HepG2 (cell line): ENCODE data around the gene C2orf80. TPM values are rescaled to one million over a fixed set of nuclear protein-coding genes. Genes with fewer than 3 reads are reported as not detected.

Source experiments
- AGO2 ChIP-seq: fragments of 200-400 bp; formaldehyde crosslinking; optimal IDR thresholded peaks from 2 replicates; pipeline ENCODE3; 2017; ENCODE audit warnings: mild to moderate bottlenecking, low read depth, low read length, moderate library complexity
- CHD4 ChIP-seq: fragments of 200-600 bp; sonication (generic); IDR thresholded peaks from 2 replicates; pipeline ENCODE4 v1.7.0; 2017; ENCODE audit warnings: mild to moderate bottlenecking, low read length, borderline replicate concordance
- DRAP1 ChIP-seq: IDR thresholded peaks from 2 replicates; pipeline ENCODE4 v1.6.1; 2016; ENCODE audit warnings: missing genetic modification reagents, missing compliant biosample characterization
- ELF1 ChIP-seq: sonication (generic); formaldehyde crosslinking; IDR thresholded peaks from 2 replicates; pipeline ENCODE4 v1.4.0; 2020; ENCODE audit warnings: missing genetic modification reagents
- ETV6 ChIP-seq: sonication (generic); formaldehyde crosslinking; conservative IDR thresholded peaks from 2 replicates; pipeline ENCODE4 v1.4.0; 2020; ENCODE audit warnings: missing genetic modification reagents
- IKZF5 ChIP-seq: IDR thresholded peaks from 2 replicates; pipeline ENCODE4 v1.6.1; 2018; ENCODE audit warnings: missing genetic modification reagents, mild to moderate bottlenecking, missing compliant biosample characterization
- IRX3 ChIP-seq: sonication (generic); formaldehyde crosslinking; IDR thresholded peaks from 2 replicates; pipeline ENCODE4 v1.8.1; 2023; ENCODE audit warnings: mild to moderate bottlenecking, low read depth, missing genetic modification reagents, borderline replicate concordance
- PAF1 ChIP-seq: IDR thresholded peaks from 2 replicates; pipeline ENCODE4 v1.6.1; 2016; ENCODE audit warnings: missing genetic modification reagents, missing compliant biosample characterization
- SALL2 ChIP-seq: sonication (generic); formaldehyde crosslinking; IDR thresholded peaks from 2 replicates; pipeline ENCODE4 v1.8.1; 2023; ENCODE audit warnings: mild to moderate bottlenecking, missing genetic modification reagents, inconsistent platforms
- SNAPC2 ChIP-seq: sonication (generic); formaldehyde crosslinking; IDR thresholded peaks from 2 replicates; pipeline ENCODE4 v1.8.1; 2022; ENCODE audit warnings: mild to moderate bottlenecking, missing genetic modification reagents
- STAG1 ChIP-seq: sonication (generic); formaldehyde crosslinking; IDR thresholded peaks from 2 replicates; pipeline ENCODE4 v1.4.0; 2020; ENCODE audit warnings: missing genetic modification reagents
- TEAD3 ChIP-seq: optimal IDR thresholded peaks from 2 replicates; pipeline ENCODE3; 2016; ENCODE audit warnings: borderline replicate concordance
- THAP11 ChIP-seq: IDR thresholded peaks from 2 replicates; pipeline ENCODE4 v1.6.1; 2016; ENCODE audit warnings: missing biosample characterization, missing genetic modification reagents
- YEATS4 ChIP-seq: sonication (generic); formaldehyde crosslinking; IDR thresholded peaks from 2 replicates; pipeline ENCODE4 v1.4.0; 2020; ENCODE audit warnings: missing genetic modification reagents, borderline replicate concordance
- ZFP90 ChIP-seq: sonication (generic); formaldehyde crosslinking; IDR thresholded peaks from 2 replicates; pipeline ENCODE4 v1.8.0; 2022; ENCODE audit warnings: missing genetic modification reagents, mild to moderate bottlenecking, inconsistent platforms, borderline replicate concordance
- ZNF264 ChIP-seq: sonication (generic); formaldehyde crosslinking; IDR thresholded peaks from 2 replicates; pipeline ENCODE4 v1.4.0; 2020; ENCODE audit warnings: missing genetic modification reagents
- ZNF629 ChIP-seq: sonication (generic); formaldehyde crosslinking; conservative IDR thresholded peaks from 2 replicates; pipeline ENCODE4 v1.5.0; 2020; ENCODE audit warnings: missing genetic modification reagents
- ZNF776 ChIP-seq: sonication (generic); formaldehyde crosslinking; IDR thresholded peaks from 2 replicates; pipeline ENCODE4 v1.4.0; 2020; ENCODE audit warnings: mild to moderate bottlenecking, missing genetic modification reagents
- ZNF780A ChIP-seq: sonication (generic); formaldehyde crosslinking; IDR thresholded peaks from 2 replicates; pipeline ENCODE4 v1.8.0; 2022; ENCODE audit warnings: mild to moderate bottlenecking, missing genetic modification reagents, moderate library complexity
- ZNF850 ChIP-seq: sonication (generic); formaldehyde crosslinking; conservative IDR thresholded peaks from 2 replicates; pipeline ENCODE4 v1.9.0; 2021; ENCODE audit warnings: mild to moderate bottlenecking, missing genetic modification reagents
- ZNF878 ChIP-seq: sonication (generic); formaldehyde crosslinking; IDR thresholded peaks from 2 replicates; pipeline ENCODE4 v1.8.1; 2023; ENCODE audit warnings: mild to moderate bottlenecking, missing genetic modification reagents, moderate library complexity
- polyA plus RNA-seq, 8 experiments: library from polyadenylated mRNA; depleted of rRNA in 3 of 8; stranded (reverse) in 7 of 8; unstranded in 1 of 8; fragments of >200 nt; fragmentation: Illumina TruSeq in 4 of 8; extraction: Trizol in 4 of 8; gene quantifications; 2 replicates each; pipeline versions ENCODE4 v1.2.1 to v1.2.3, GENCODE V29; 2011 to 2016; ENCODE audit warnings: low read depth in 4 of 8, missing spikeins in 1 of 8, mixed read lengths in 1 of 8; ENCODE audit not compliant: insufficient read depth in 1 of 8
- total RNA-seq, 5 experiments: library from RNA; depleted of rRNA; stranded (reverse); fragments of >200 nt; fragmentation: Illumina TruSeq; extraction: Trizol; gene quantifications; 2 replicates each; pipeline ENCODE4 v1.2.3, GENCODE V29; 2016; ENCODE audit warnings: low read depth in 1 of 5
- TF ChIP-seq, protein P1 (sequence below): sonication (generic); formaldehyde crosslinking; IDR thresholded peaks from 2 replicates; pipeline ENCODE4 v1.8.0; 2022; ENCODE audit warnings: missing genetic modification reagents, mild to moderate bottlenecking, borderline replicate concordance
- TF ChIP-seq, protein P2 (sequence below): sonication (generic); formaldehyde crosslinking; IDR thresholded peaks from 2 replicates; pipeline ENCODE4 v1.8.1; 2023; ENCODE audit warnings: mild to moderate bottlenecking, missing genetic modification reagents, borderline replicate concordance
- TF ChIP-seq, protein P3 (sequence below): sonication (generic); formaldehyde crosslinking; IDR thresholded peaks from 2 replicates; pipeline ENCODE4 v1.5.1; 2020; ENCODE audit warnings: mild to moderate bottlenecking, missing genetic modification reagents
- TF ChIP-seq, protein P4 (sequence below): sonication (generic); formaldehyde crosslinking; IDR thresholded peaks from 2 replicates; pipeline ENCODE4 v1.5.0; 2020; ENCODE audit warnings: missing genetic modification reagents

The C2orf80 gene
- total and polyA plus RNA-seq, 2 of the 13 experiments (the other 11 are each of a cell fraction or from before 2014, with no cell fraction given) = not detected

- TF ChIP-seq, protein P1, sequence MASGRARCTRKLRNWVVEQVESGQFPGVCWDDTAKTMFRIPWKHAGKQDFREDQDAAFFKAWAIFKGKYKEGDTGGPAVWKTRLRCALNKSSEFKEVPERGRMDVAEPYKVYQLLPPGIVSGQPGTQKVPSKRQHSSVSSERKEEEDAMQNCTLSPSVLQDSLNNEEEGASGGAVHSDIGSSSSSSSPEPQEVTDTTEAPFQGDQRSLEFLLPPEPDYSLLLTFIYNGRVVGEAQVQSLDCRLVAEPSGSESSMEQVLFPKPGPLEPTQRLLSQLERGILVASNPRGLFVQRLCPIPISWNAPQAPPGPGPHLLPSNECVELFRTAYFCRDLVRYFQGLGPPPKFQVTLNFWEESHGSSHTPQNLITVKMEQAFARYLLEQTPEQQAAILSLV (CRISPR knock-in tag) = no peak
- no peak for TF ChIP-seq ZNF850 (CRISPR knock-in tag)
- peak; percentile 16; the same call in 1 of the 2 replicates for TF ChIP-seq DRAP1 (CRISPR knock-in tag)
- TF ChIP-seq TEAD3 = peak; percentile 36
- TF ChIP-seq, protein P2, sequence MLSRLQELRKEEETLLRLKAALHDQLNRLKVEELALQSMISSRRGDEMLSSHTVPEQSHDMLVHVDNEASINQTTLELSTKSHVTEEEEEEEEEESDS (CRISPR knock-in tag) = no peak
- no peak for TF ChIP-seq ZNF780A (CRISPR knock-in tag)
- TF ChIP-seq, protein P3, sequence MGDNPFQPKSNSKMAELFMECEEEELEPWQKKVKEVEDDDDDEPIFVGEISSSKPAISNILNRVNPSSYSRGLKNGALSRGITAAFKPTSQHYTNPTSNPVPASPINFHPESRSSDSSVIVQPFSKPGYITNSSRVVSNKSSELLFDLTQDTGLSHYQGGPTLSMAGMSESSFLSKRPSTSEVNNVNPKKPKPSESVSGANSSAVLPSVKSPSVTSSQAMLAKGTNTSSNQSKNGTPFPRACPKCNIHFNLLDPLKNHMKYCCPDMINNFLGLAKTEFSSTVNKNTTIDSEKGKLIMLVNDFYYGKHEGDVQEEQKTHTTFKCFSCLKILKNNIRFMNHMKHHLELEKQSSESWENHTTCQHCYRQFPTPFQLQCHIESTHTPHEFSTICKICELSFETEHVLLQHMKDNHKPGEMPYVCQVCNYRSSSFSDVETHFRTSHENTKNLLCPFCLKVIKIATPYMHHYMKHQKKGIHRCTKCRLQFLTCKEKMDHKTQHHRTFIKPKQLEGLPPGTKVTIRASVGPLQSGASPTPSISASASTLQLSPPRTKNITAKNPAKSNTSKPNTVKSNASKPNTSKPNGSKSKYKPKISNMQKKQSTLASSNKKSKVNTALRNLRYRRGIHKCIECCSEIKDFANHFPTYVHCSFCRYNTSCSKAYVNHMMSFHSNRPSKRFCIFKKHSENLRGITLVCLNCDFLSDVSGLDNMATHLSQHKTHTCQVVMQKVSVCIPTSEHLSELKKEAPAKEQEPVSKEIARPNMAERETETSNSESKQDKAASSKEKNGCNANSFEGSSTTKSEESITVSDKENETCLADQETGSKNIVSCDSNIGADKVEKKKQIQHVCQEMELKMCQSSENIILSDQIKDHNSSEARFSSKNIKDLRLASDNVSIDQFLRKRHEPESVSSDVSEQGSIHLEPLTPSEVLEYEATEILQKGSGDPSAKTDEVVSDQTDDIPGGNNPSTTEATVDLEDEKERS (CRISPR knock-in tag) = no peak
- TF ChIP-seq CHD4 = no peak
- no peak for TF ChIP-seq STAG1 (CRISPR knock-in tag)
- TF ChIP-seq, protein P4, sequence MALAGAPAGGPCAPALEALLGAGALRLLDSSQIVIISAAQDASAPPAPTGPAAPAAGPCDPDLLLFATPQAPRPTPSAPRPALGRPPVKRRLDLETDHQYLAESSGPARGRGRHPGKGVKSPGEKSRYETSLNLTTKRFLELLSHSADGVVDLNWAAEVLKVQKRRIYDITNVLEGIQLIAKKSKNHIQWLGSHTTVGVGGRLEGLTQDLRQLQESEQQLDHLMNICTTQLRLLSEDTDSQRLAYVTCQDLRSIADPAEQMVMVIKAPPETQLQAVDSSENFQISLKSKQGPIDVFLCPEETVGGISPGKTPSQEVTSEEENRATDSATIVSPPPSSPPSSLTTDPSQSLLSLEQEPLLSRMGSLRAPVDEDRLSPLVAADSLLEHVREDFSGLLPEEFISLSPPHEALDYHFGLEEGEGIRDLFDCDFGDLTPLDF = no peak
- TF ChIP-seq YEATS4 (CRISPR knock-in tag) = no peak
- no peak for TF ChIP-seq ZNF776
- TF ChIP-seq ETV6 (CRISPR knock-in tag) = no peak
- TF ChIP-seq PAF1 (CRISPR knock-in tag) = no peak
- no peak for TF ChIP-seq AGO2
- TF ChIP-seq ZNF878 (CRISPR knock-in tag) = no peak
- TF ChIP-seq ELF1 (CRISPR knock-in tag) = no peak
- TF ChIP-seq IKZF5 (CRISPR knock-in tag) = 0 out of 2 replicates have a peak, but pooled peaks have one; percentile 23
- no peak for TF ChIP-seq ZNF264
- peak; percentile 18; the same call in 1 of the 2 replicates for TF ChIP-seq THAP11 (CRISPR knock-in tag)
- TF ChIP-seq ZNF629 (CRISPR knock-in tag) = no peak
- no peak for TF ChIP-seq SNAPC2
- TF ChIP-seq SALL2 (CRISPR knock-in tag) = no peak
- TF ChIP-seq ZFP90 (CRISPR knock-in tag) = no peak
- TF ChIP-seq IRX3 (CRISPR knock-in tag) = no peak
These were observed 54.8 kb downstream of the C2orf80 start (continued) for GRCh38 chr2:208134928-208135586.
